Stimulated activated CD8-positive, alpha-beta memory T cell treated with anti-CD3 and anti-CD28 coated beads, Interleukin-15, amount 100 ng/mL, for 48 hours (primary cell): ENCODE measurements around the gene C11orf68.
A peak's percentile ranks its signal among the peaks of the same experiment; 100 is the strongest.
"Not testable (repeated sequence)": the region's sequence is repeated elsewhere in the genome, so short reads cannot be mapped to it uniquely, and the experiment has no call there.

Source experiments
- DNase-seq, 2 donors: peaks; one replicate each; pipeline ENCODE4 v3.0.0-alpha.2; 2020; ENCODE audit warnings: low read depth in 2 of 2

Gene C11orf68

DNA sequence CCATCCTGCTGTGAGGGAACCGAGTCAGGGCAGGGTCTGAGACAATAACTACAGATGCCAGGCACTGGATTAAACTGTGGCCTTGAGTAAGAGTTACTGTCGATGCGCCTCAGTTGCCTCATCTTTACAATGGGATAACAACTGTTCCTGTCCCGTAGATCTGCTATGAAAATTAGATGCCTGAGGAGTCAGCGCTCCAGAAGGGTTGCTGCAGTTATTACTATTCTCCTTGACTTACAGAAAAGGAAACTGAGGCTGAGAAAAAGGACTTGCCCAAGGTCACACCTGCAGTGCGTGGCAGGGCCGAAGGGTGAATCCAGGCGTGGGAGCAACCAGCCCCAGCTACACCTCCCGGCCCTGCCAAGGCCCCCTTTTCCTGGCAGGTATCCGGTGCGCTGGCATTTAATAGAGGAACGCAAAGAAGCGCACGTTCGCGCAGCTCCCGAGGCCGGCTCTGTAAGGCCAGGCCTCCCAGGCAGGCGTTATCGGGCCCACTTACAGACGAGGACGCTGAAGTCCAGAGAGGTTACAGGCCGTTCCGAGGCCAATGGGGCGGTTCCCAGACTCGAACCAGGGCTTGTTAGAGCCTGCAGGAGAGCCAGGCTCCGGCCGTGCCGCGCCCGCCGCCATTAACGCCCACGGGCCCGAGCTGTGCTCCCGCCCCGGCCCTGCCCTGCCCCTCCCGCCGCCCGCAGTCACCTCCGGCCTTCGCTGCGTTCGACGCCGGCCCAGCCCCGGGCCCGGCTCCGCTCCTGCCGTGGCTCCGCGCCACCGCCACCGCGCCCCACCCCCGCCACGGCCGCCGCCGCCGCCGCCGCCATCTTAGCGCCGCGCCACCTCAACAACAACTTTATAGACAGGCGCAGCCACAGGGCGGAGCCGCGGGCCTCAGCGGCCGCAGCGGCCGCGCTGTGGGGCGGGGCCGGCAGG, at the start of gene C11orf68:
C11orf68 (minus strand) TSS at position 852 of the 930 bp plus-strand sequence; CDS start at position 821, 31 bp downstream.
- no peak for DNase-seq

- no peak for DNase-seq
Observed at GRCh38 chr11:65967329-65967934, 48.6 kb upstream of the C11orf68 start.

GRCh38 chr11:65965986-65966762, 47.3 kb upstream of the C11orf68 start:
- DNase-seq: no peak

GRCh38 chr11:65964906-65965305, 46.0 kb upstream of the C11orf68 start:
- DNase-seq: no peak

GRCh38 chr11:65962141-65962564, 43.3 kb upstream of the C11orf68 start:
- DNase-seq: no peak

DNA sequence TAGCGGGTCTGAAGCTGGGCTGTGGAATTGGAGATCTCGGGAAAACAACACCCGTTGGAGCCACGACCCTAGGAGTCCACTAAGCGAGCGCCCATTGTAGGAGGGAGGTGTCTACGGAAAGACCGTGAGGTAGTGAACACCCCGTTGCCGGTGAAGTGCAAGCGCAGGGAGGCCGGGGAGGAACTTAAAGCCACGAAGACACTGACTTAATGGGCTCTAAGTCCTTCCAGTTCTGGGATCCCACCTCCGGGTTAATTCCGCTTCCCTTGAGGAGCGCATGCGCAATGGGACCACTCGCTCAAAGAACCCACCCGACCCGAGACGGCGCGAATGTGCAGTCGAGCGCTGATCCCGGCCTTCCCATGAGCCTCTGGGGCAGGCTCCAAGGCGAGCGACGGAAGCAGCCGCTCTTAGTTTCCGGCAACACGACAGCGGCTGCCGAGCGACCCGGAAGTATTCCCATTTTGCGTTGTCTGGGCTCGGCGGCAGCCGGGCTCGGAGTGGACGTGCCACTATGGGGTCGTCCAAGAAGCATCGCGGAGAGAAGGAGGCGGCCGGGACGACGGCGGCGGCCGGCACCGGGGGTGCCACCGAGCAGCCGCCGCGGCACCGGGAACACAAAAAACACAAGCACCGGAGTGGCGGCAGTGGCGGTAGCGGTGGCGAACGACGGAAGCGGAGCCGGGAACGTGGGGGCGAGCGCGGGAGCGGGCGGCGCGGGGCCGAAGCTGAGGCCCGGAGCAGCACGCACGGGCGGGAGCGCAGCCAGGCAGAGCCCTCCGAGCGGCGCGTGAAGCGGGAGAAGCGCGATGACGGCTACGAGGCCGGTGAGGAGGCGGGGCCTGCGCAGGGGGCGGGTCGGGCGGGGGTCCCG, 42.6 kb upstream of the C11orf68 start, which contains the start of gene SART1:
SART1 (plus strand) TSS at position 468 of the 874 bp plus-strand sequence; CDS start at position 515, 47 bp downstream.
- peak; percentile 97 for DNase-seq

DNA sequence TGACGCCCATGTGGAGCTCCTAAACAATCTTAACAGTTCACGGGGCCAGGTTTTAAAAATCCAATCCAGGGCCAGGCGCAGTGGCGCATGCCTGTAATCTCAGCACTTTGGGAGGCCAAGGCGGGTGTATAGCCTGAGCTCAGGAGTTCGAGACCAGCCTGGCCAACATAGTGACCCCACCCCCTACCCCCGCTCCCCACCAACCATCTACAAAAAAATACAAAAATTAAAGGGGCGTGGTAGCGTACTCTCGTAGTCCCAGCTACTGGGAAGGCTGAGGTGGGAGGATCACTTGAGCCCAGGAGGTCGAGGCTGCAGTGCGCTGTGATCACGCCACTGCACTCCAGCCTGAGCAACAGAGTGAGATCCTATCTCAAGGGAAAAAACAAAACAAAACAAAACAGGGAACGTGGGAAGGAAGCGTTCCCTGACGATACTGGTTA, 42.0 kb upstream of the C11orf68 start:
- no peak for DNase-seq

- no peak for DNase-seq
Observed at GRCh38 chr11:65958774-65959420, 40.0 kb upstream of the C11orf68 start.

DNA sequence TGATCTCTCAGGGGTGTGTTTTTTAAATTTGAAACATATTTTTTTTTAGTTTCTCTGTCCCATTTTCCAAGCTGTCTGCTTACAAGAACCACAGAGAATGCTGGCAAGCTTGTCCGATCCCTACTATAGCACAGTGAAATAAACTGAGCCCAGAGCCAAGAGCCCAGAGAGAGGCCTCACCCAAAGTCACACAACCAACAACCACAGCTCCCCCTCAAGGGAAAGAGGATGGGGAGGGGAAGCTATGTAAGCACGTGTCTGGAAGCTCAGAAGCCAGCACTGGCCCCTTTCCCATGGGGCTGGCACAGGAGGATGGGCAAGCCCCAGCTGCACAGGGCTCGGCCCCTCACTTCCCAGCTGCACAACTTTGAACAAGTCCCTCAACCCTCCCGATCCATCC, 39.4 kb upstream of the C11orf68 start:
- DNase-seq: no peak

GRCh38 chr11:65954771-65955170, 35.9 kb upstream of the C11orf68 start:
- DNase-seq: no peak

DNA sequence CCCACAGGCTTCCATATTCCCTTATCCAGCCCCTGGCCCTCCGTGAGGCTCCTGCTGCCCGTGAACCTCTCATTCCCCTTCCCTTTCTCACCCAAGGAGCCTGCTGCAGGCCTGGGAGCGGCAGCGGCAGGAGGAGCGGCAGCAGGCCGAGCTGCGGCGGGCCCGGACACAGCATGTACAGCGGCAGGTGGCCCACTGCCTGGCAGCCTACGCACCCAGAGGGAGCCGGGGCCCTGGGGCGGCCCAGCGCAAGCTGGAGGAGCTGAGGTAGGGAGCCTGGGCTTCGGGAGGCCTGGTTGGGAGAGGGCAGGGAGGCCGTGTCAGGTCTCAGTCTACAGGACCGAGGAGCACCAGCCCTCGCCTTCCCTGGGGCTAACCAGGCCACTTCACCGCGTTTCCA, 34.6 kb upstream of the C11orf68 start:
- no peak for DNase-seq

DNA sequence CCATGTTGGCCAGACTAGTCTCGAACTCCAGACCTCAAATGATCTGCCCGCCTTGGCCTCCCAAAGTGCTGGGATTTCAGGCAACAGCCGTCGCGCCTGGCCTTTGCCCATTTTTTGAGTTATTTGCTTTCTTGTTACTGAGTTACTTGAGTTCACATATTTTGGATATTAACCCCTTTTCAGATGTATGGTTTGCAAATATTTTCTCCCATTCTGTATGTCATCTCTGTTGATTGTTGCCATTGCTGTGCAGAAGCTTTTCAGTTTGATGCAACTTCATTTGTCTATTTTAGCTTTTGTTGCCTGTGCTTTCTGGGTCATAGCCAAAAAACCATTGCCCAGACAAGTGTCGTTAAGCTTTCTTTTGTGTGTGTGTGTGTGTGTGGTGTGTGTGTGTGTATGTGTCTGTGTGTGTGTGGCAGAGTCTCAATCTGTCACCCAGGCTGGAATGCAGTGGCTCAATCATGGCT, 33.2 kb upstream of the C11orf68 start:
- no peak for DNase-seq

DNA sequence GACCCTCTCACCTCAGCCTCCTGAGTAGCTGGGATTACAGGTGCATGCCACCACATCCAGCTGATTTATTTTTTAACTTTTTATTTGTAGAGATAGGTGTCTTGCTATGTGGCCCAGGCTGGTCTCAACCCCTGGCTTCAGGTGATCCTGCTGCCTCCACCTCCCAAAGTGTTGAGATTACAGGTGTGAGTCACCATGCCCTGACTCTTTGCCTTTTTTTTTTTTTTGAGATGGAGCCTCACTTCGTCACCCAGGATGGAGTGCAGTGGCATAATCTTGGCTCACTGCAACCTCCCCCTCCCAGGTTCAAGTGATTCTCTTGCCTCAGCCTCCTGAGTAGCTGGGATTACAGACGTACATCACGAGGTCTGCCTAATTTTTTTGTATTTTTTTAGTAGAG, 32.8 kb upstream of the C11orf68 start:
- not testable (repeated sequence) for DNase-seq

DNA sequence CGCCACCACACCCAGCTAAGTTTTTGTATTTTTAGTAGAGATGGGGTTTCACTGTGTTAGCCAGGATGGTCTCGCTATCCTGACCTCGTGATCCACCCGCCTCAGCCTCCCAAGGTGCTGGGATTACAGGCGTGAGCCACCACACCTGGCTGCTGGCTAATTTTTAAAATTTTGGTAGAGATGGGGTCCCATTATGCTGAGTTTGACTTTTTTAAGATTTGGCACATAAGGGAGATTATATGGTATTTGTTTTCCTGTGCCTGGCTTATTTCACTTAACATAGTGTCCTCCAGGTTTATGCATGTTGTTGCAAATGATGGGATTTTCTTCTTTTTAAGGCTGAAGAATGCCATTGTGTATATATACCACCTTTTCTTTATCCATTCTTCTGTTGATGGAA, 31.8 kb upstream of the C11orf68 start:
- DNase-seq: not testable (repeated sequence)

DNA sequence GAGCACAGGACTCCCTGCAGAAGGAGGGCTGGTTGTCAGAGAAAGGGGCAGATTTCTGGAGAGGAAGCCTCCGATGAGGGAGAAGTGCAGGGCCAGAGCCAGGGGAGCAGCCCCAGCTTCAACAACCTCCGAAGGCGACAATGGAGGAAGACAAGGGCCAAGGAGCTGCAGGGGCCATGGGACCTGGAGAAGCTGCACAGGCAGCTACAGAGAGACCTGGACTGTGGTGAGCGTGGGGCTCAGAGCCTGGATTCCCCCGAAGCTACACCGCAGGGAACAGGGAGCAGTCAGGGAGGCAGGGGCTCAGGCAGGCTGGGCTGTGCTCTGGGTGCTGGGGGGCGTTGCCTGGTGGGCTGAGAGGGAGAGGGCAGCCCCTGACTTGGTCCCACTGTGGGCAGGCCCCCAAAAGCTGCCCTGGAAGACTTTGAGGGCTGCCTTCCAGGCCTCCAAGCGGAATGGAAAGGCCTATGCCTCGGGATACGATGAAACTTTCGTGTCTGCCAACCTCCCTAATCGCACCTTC, 28.8 kb upstream of the C11orf68 start:
- DNase-seq: no peak

GRCh38 chr11:65947133-65947532, 28.3 kb upstream of the C11orf68 start:
- DNase-seq: no peak

DNA sequence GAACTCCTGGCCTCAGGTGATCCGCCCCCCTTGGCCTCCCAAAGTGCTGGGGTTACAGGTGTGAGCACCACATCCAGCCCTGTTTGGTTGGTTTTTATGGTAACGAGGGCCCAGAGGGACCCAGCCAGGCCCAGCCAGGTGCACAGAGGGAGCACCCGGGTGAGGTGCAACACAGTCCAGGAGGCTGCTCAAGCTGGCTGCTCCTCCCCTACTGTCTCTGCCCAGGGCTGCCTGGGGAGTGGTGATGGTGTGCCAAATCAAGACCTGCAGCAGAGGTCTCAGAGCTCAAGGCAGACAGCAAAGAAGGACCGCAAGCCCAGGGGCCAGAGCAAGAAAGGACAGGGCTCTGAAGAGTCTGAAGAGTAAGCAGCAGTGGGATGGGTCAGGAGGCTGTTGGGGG, 27.8 kb upstream of the C11orf68 start:
- no peak for DNase-seq

DNA sequence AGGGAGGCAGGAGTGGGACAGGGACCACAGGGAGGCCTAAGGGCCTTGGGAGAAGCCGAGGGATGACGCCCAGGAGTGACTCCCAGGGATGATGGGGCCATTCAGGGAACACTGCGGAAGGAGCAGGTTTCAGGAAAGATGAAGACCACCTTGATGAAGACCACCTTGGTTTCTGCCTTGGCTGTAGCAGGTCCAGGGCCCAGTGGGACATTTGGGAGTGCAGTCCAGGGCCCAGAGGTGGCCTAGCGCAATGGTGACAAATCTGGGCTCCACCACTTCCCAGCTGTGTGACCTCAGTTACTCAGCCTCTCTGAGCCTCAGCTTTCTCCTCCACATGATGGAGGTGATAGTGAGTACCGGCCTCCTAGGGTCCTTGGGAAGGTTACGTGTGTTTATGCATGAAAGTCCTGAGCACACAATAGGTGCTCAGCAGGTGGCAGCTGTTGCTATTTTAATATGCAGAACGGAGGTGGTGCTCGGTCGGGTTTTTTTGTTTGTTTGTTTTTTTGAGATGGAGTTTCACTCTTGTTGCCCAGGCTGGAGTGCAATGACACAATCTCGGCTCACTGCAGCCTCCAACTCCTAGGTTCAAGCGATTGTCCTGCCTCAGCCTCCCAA, 27.2 kb upstream of the C11orf68 start:
- DNase-seq: no peak

DNA sequence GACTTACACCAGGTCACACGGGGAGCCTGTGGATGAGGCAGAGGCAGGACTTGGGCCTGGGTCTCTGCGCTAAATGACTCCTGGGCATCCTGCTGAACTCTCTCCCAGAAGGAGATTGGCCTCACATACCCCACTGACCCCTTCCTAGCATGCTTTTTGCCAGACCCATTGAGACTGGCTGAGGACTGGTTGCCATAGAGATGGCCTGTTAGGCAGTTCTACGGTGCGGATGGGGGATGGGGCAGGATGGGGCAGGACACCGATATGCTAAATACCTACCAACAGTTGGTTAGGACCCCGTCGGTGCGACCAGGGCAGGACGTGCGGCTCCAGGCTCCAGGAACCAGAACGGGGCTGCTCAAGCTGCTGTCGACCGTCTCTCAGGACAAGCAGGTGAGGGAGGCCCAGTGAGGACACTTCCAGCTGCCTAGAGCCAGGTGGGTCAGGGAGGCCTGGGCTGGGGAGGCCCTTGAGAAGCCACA, 26.6 kb upstream of the C11orf68 start, which contains the start of gene TSGA10IP:
TSGA10IP (plus strand) TSS at position 51 of the 482 bp plus-strand sequence; CDS start at position 247, 196 bp downstream.
- no peak for DNase-seq
